ENCODE data around the gene EIF4G1. TPM values are rescaled to one million over a fixed set of nuclear protein-coding genes. Genes with fewer than 3 reads are reported as not detected.

EIF4G1 gene
- total RNA-seq, 4 donors from 2014 or later: 233 to 431 (median 300) TPM

- H3K27ac ChIP-seq: peak within 1 kb of the TSS; percentile 48 to 90 (median 84)
- ATAC-seq: peak; percentile 99
- H3K9me3 ChIP-seq: no peaks in the 10 kb centered on the region
- H3K27me3 ChIP-seq: no peaks in the 10 kb centered on the region
- TF ChIP-seq POLR2AphosphoS5 (IDR thresholded peaks at IDR 0.05): peak; percentile 75
- TF ChIP-seq EP300 (IDR thresholded peaks at IDR 0.05): no peak
- peak; percentile 72 to 80 for TF ChIP-seq POLR2A (IDR thresholded peaks at IDR 0.05)
- TF ChIP-seq CTCF (IDR thresholded peaks at IDR 0.05): peak in 2 of 4 experiments; percentile 13 to 34
- H3K4me1 ChIP-seq: peaks cover 0 to 34% (median 12%) of the 10 kb centered on the region in 3 donors
- peak within 1 kb of the TSS; percentile 68 to 69 for H3K4me3 ChIP-seq
- peaks cover 0 to 39% of the 10 kb centered on the region in 2 donors for H3K36me3 ChIP-seq
- WGBS, 2 donors (ENCODE audit: low coverage in 1 of 2): 0% methylated on average over 3 of the region's 78 CpGs; no CpG with 5 or more reads in 1 of the 2 donors
Measured at GRCh38 chr3:184298759-184299487, 15.5 kb upstream of the EIF4G1 start, which contains the start of gene PSMD2. TSS of gene PSMD2 (plus strand) at chr3:184299241. CDS start at chr3:184299267, 26 bp downstream.

GRCh38 chr3:184299488-184300377 lies 14.7 kb upstream of the EIF4G1 start:
- 35 to 60% methylated on average over 5 to 11 of the region's 29 CpGs for WGBS, 2 donors (ENCODE audit: low coverage in 1 of 2)
- Histone ChIP-seq H3K4me1 (peaks cover 0 to 34% (median 12%) of the 10 kb centered on the region in 3 donors), H3K27ac (peak overlapping the region; percentile 15 to 90 (median 84)), H3K27me3 (no peaks in the 10 kb centered on the region), H3K4me3 (peak overlapping the region; percentile 68 to 69), H3K36me3 (peaks cover 0 to 47% of the 10 kb centered on the region in 2 donors), H3K9me3 (no peaks in the 10 kb centered on the region)
- no peak for TF ChIP-seq POLR2A (IDR thresholded peaks at IDR 0.05)
- no peak for TF ChIP-seq POLR2AphosphoS5 (IDR thresholded peaks at IDR 0.05)
- TF ChIP-seq CTCF (IDR thresholded peaks at IDR 0.05): no peak
- ATAC-seq: no peak

- H3K9me3 ChIP-seq: no peaks in the 10 kb centered on the region
- TF ChIP-seq POLR2AphosphoS5 (IDR thresholded peaks at IDR 0.05) (no peak), POLR2A (IDR thresholded peaks at IDR 0.05) (no peak), EP300 (IDR thresholded peaks at IDR 0.05) (no peak), CTCF (IDR thresholded peaks at IDR 0.05) (no peak)
- no peak for ATAC-seq
- H3K4me1 ChIP-seq: peaks cover 0 to 34% (median 12%) of the 10 kb centered on the region in 3 donors
- H3K36me3 ChIP-seq: peaks cover 0 to 53% of the 10 kb centered on the region in 2 donors
- peak overlapping the region in 1 of 2 donors; percentile 69 for H3K4me3 ChIP-seq
- no peaks in the 10 kb centered on the region for H3K27me3 ChIP-seq
- 56% methylated on average over 2 to 3 of the region's 3 CpGs for WGBS, 2 donors (ENCODE audit: low coverage in 1 of 2)
- H3K27ac ChIP-seq: no peak overlapping the region
Measured at GRCh38 chr3:184300378-184300720, 14.1 kb upstream of the EIF4G1 start.

GRCh38 chr3:184305577-184305976 lies 8.8 kb upstream of the EIF4G1 start:
- WGBS, 2 donors (ENCODE audit: low coverage in 1 of 2): 56 to 60% methylated on average over 1 of the region's 1 CpG
- Histone ChIP-seq H3K27ac (no peak overlapping the region), H3K4me1 (peaks cover 0 to 17% (median 3%) of the 10 kb centered on the region in 3 donors), H3K4me3 (no peak overlapping the region), H3K36me3 (peaks cover 0 to 89% of the 10 kb centered on the region in 2 donors), H3K9me3 (no peaks in the 10 kb centered on the region), H3K27me3 (no peaks in the 10 kb centered on the region)
- ATAC-seq: no peak
- TF ChIP-seq POLR2A (IDR thresholded peaks at IDR 0.05): no peak
- TF ChIP-seq CTCF (IDR thresholded peaks at IDR 0.05): peak in 1 of 4 experiments; percentile 13
- TF ChIP-seq EP300 (IDR thresholded peaks at IDR 0.05): no peak
- no peak for TF ChIP-seq POLR2AphosphoS5 (IDR thresholded peaks at IDR 0.05)

Data from gastroesophageal sphincter (tissue), 4 donors.